Endothelial cell (in vitro differentiated cells): ENCODE measurements around the gene DNAI2. TPM values are rescaled to one million over a fixed set of nuclear protein-coding genes. Genes with fewer than 3 reads are reported as not detected.

Experiments
- DNase-seq: peaks from one replicate; pipeline ENCODE4 v3.0.0; 2021; ENCODE audit warnings: low spot score
- H3K27ac Mint-ChIP-seq: one replicate; pipeline ENCODE4 v1.8.0; 2021; ENCODE audit warnings: mixed read lengths, inconsistent platforms; ENCODE audit not compliant: unreplicated experiment
- H3K27me3 Mint-ChIP-seq: one replicate; pipeline ENCODE4 v1.8.0; 2021; ENCODE audit warnings: mild to moderate bottlenecking, moderate library complexity, mixed read lengths, inconsistent platforms; ENCODE audit not compliant: unreplicated experiment
- H3K36me3 Mint-ChIP-seq: one replicate; pipeline ENCODE4 v1.8.0; 2021; ENCODE audit warnings: mild to moderate bottlenecking, low read depth, mixed read lengths, inconsistent platforms; ENCODE audit not compliant: unreplicated experiment
- H3K4me1 Mint-ChIP-seq: one replicate; pipeline ENCODE4 v1.8.0; 2021; ENCODE audit warnings: mild to moderate bottlenecking, mixed read lengths, inconsistent platforms; ENCODE audit not compliant: unreplicated experiment
- H3K4me3 Mint-ChIP-seq: one replicate; pipeline ENCODE4 v1.8.0; 2021; ENCODE audit warnings: mild to moderate bottlenecking, mixed read lengths, inconsistent platforms; ENCODE audit not compliant: unreplicated experiment
- H3K9me3 Mint-ChIP-seq: one replicate; pipeline ENCODE4 v1.8.0; 2021; ENCODE audit warnings: mixed read lengths, inconsistent platforms; ENCODE audit not compliant: unreplicated experiment
- CTCF ChIP-seq: fragments of 200-600 bp; sonication (generic); IDR thresholded peaks from one replicate; pipeline ENCODE4 v1.5.0; 2021; ENCODE audit warnings: antibody characterized with exemption; ENCODE audit not compliant: unreplicated experiment
- long read RNA-seq: library from polyadenylated mRNA; unstranded; transcript quantifications from one replicate; pipeline ENCODE4 v2.0.0, GENCODE V29; 2020; ENCODE audit not compliant: unreplicated experiment
- total RNA-seq: library from RNA; stranded (reverse); fragmentation: NEBNext Ultra II Directional; extraction: Animal tissue kit (Norgen Biotek cat#: 25700); gene quantifications from one replicate; pipeline ENCODE4 v1.2.1, GENCODE V29; 2021; ENCODE audit not compliant: unreplicated experiment

DNAI2 gene
- total RNA-seq: not detected
- long read RNA-seq: 0 reads

- TF ChIP-seq CTCF: no peak
- Mint-ChIP-seq H3K27me3 (peaks cover 13% of the 10 kb centered on the region), H3K4me1 (peaks cover 20% of the 10 kb centered on the region), H3K9me3 (no peaks in the 10 kb centered on the region), H3K4me3 (peak within 1 kb of the TSS; percentile 70), H3K27ac (peak within 1 kb of the TSS; percentile 85), H3K36me3 (no peaks in the 10 kb centered on the region)
- peak; percentile 76 for DNase-seq
These were observed at the start of gene DNAI2 for GRCh38 chr17:74274060-74274708. DNAI2 (plus strand) TSS chr17:74274234; CDS start chr17:74281818, 7,584 bp downstream.

- Mint-ChIP-seq H3K36me3 (no peaks in the 10 kb centered on the region), H3K4me3 (no peak overlapping the region), H3K4me1 (peaks cover 17% of the 10 kb centered on the region), H3K27me3 (peaks cover 5% of the 10 kb centered on the region), H3K9me3 (no peaks in the 10 kb centered on the region), H3K27ac (no peak overlapping the region)
- TF ChIP-seq CTCF: no peak
- DNase-seq: no peak
These were observed 48.9 kb upstream of the DNAI2 start for GRCh38 chr17:74224959-74225725.

GRCh38 chr17:74226252-74226651 is 47.8 kb upstream of the DNAI2 start:
- peak overlapping the region; percentile 61 for H3K27ac Mint-ChIP-seq

GRCh38 chr17:74227271-74228080 is 46.6 kb upstream of the DNAI2 start:
- Mint-ChIP-seq H3K36me3 (no peaks in the 10 kb centered on the region), H3K4me1 (peaks cover 17% of the 10 kb centered on the region), H3K27ac (no peak overlapping the region), H3K4me3 (no peak overlapping the region), H3K9me3 (no peaks in the 10 kb centered on the region), H3K27me3 (peaks cover 5% of the 10 kb centered on the region)
- DNase-seq: no peak
- no peak for TF ChIP-seq CTCF

More at GRCh38 chr17:74226252-74226651, 47.8 kb upstream of the DNAI2 start:
- Mint-ChIP-seq H3K4me1 (peaks cover 17% of the 10 kb centered on the region), H3K4me3 (no peak overlapping the region), H3K9me3 (no peaks in the 10 kb centered on the region), H3K27me3 (peaks cover 5% of the 10 kb centered on the region), H3K36me3 (no peaks in the 10 kb centered on the region)
- no peak for DNase-seq
- no peak for TF ChIP-seq CTCF
